Thoracic aorta (tissue), 2 donors: Measurements from ENCODE around the gene CTIF. TPM values are rescaled to one million over a fixed set of nuclear protein-coding genes. Genes with fewer than 3 reads are reported as not detected.

Experiments
- ATAC-seq: fragments of 150-250 bp; one replicate; pipeline ENCODE4 v1.8.0; 2017; ENCODE audit warnings: low read depth; ENCODE audit not compliant: insufficient number of reproducible peaks, low FRiP score
- DNase-seq: peaks from one replicate; pipeline ENCODE4 v3.0.0-alpha.2; 2020; ENCODE audit warnings: low spot score
- H3K27ac ChIP-seq, 2 donors: fragments of 200-600 bp; sonication (generic); 1 replicate in 1 of 2; 2 replicates in 1 of 2; pipeline ENCODE4 v1.5.1; 2016; ENCODE audit warnings: mild to moderate bottlenecking in 2 of 2, moderate library complexity in 2 of 2
- H3K27me3 ChIP-seq: fragments of 200-600 bp; sonication (generic); replicated peaks from 2 replicates; pipeline ENCODE4 v1.6.0; 2016; ENCODE audit warnings: mild to moderate bottlenecking; ENCODE audit not compliant: insufficient read depth
- H3K36me3 ChIP-seq: fragments of 200-600 bp; sonication (generic); one replicate; pipeline ENCODE4 v1.5.1; 2016
- H3K4me1 ChIP-seq, 2 donors: fragments of 200-600 bp; sonication (generic); 1 replicate in 1 of 2; 2 replicates in 1 of 2; pipeline versions ENCODE4 v1.5.1 to v1.6.0; 2016; ENCODE audit warnings: low read depth in 2 of 2, mild to moderate bottlenecking in 1 of 2; ENCODE audit not compliant: control insufficient read depth in 1 of 2
- H3K4me3 ChIP-seq: fragments of 200-600 bp; sonication (generic); 2 replicates; pipeline ENCODE4 v1.5.1; 2016; ENCODE audit warnings: mild to moderate bottlenecking
- H3K9me3 ChIP-seq: fragments of 200-600 bp; sonication (generic); 2 replicates; pipeline ENCODE4 v1.5.1; 2016
- total RNA-seq, 2 donors: library from RNA; depleted of rRNA; stranded (reverse); fragments of >200 nt; gene quantifications; one replicate each; pipeline versions ENCODE4 v1.1.0 to v1.2.3, GENCODE V29; 2016
- TF ChIP-seq, protein P1 (sequence below): fragments of 200-600 bp; sonication (generic); IDR thresholded peaks from one replicate; pipeline ENCODE4 v1.5.1; 2019; ENCODE audit warnings: antibody characterized with exemption

Gene CTIF
- total RNA-seq, 2 donors from 2014 or later = 63.3 to 125 TPM

DNA sequence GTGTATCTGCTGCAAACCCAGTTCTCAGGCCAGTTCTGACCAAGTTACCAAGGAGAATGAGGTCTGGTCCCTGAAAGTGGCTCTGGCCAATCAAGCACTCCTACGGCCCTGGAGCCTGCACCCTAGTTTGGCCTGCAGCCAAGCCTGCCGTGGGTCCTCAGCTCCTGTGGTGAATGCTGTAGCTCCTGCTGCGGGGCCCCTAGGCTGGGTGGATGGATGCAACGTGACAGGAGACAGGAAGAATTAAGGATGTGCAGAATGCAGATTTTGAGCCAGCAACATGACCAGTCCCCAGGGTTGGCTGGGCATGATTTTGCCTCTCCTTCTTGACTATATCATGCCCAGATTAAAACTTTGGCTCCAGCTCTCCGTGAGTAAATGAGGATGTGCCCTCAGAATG is 314.8 kb downstream of the CTIF start:
- H3K27me3 ChIP-seq = no peaks in the 10 kb centered on the region
- H3K4me3 ChIP-seq = no peak overlapping the region
- H3K4me1 ChIP-seq = peaks cover 19 to 54% of the 10 kb centered on the region in 2 donors
- no peaks in the 10 kb centered on the region for H3K9me3 ChIP-seq
- ATAC-seq (no peak), DNase-seq (no peak)
- TF ChIP-seq, protein P1, sequence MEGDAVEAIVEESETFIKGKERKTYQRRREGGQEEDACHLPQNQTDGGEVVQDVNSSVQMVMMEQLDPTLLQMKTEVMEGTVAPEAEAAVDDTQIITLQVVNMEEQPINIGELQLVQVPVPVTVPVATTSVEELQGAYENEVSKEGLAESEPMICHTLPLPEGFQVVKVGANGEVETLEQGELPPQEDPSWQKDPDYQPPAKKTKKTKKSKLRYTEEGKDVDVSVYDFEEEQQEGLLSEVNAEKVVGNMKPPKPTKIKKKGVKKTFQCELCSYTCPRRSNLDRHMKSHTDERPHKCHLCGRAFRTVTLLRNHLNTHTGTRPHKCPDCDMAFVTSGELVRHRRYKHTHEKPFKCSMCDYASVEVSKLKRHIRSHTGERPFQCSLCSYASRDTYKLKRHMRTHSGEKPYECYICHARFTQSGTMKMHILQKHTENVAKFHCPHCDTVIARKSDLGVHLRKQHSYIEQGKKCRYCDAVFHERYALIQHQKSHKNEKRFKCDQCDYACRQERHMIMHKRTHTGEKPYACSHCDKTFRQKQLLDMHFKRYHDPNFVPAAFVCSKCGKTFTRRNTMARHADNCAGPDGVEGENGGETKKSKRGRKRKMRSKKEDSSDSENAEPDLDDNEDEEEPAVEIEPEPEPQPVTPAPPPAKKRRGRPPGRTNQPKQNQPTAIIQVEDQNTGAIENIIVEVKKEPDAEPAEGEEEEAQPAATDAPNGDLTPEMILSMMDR = no peak
- no peaks in the 10 kb centered on the region for H3K36me3 ChIP-seq
- no peak overlapping the region for H3K27ac ChIP-seq

DNA sequence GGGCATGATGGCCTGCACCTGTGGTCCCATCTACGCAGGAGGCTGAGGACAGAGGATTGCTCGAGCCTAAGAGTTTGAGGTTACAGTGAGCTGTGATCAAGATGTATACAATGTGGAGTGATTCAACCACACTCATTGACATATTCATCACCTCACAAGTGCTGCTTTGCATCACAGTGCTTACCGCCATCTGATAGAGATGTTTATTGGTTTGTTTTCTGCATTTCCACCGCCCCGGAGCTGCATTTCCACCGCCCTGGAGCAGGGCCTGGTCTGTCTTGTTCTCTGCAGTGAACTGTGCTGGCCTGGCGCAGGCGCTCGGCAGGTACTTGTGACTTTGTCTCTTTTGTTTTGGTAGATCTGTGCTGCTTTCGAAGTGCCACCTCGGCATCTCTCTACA is 315.9 kb downstream of the CTIF start:
- Histone ChIP-seq H3K4me1 (peaks cover 17 to 45% of the 10 kb centered on the region in 2 donors), H3K4me3 (no peak overlapping the region), H3K27me3 (no peaks in the 10 kb centered on the region), H3K36me3 (peaks cover 1% of the 10 kb centered on the region), H3K27ac (no peak overlapping the region), H3K9me3 (no peaks in the 10 kb centered on the region)
- ATAC-seq = no peak
- no peak for DNase-seq
- TF ChIP-seq, protein P1 = no peak

DNA sequence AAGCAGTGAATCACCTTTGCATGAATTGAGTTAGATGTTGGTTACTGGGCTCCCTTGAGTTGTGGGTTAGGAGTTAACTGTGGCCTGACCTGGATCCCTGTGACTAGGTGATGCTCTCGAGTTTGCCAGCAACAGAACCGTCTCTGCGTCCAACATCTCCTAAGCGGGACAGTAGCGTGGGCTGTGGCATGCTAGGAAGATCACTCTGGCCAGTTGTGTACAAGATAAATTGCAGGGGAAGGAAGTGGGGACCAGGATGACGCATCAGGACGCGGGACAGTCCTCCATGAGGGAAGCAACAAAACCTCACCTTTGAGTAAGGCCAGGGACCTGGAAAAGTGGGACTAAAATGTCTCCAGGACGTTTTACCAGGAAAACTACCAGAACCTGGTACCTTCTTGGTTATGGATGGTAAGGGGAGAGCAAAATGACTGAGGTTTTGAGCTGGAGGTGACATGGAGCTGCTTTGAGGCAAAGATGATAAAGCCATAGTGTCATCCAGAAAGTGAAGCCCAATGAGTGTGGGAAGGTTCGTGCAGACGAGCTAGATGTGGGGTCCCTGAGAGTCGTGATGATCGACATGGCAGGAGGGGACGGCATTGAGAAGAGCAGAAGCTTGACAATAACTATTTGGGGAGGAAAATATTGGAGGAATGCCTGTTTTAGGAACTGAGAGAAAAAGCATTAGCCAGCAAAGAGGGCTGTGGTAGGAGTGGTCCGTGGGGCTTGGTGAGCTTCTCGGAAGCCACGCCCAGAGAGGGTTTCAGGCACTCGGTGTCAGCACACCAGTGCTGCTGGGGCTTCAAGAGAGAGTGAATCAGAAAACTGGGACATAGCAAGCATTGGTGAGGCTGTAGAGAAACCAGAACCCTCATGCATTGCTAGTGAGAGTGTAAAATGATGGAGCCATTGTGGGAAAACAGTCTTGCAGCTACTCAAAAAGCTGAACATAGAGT is 316.9 kb downstream of the CTIF start:
- TF ChIP-seq, protein P1 = no peak
- Histone ChIP-seq H3K4me3 (no peak overlapping the region), H3K4me1 (peaks cover 12 to 36% of the 10 kb centered on the region in 2 donors), H3K27ac (no peak overlapping the region), H3K9me3 (no peaks in the 10 kb centered on the region), H3K36me3 (peaks cover 9% of the 10 kb centered on the region), H3K27me3 (no peaks in the 10 kb centered on the region)
- no peak for ATAC-seq
- DNase-seq = no peak

DNA sequence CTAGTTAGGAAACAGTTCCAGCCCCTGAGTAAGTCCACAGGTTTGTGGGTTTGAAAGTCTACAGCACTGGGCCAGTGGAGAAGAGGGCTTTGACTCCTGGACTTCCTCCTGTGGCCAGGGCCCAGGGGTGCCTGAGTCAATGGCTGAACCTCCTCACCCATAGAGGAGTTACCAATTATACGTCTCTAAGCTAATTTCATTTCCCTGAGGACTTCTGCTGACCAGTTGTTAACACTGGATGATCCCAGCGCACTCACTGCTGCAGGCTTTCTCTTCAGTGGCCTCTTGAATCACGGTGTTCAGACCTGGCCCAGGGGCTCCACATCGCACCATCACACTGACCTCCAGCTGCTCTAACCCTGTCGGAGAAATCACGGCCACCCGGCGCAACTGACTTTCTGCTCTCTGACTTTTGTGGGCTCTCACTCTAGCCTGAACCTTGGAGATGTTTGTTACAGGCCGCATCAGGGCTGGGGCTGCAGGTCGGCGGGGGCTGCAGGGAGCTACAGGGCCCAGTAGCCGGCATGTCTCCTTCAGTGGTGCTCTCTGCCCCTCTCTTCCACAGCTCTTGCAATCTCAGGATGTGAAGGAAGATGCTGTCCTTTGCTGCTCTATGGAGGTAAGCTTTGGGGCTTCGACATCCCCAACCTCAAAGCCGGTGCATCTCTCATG is 318.3 kb downstream of the CTIF start:
- Histone ChIP-seq H3K4me1 (peaks cover 0 to 24% of the 10 kb centered on the region in 2 donors), H3K27me3 (no peaks in the 10 kb centered on the region), H3K9me3 (no peaks in the 10 kb centered on the region), H3K36me3 (peaks cover 11% of the 10 kb centered on the region), H3K27ac (no peak overlapping the region), H3K4me3 (no peak overlapping the region)
- ATAC-seq = no peak
- TF ChIP-seq, protein P1 = no peak
- DNase-seq = no peak

DNA sequence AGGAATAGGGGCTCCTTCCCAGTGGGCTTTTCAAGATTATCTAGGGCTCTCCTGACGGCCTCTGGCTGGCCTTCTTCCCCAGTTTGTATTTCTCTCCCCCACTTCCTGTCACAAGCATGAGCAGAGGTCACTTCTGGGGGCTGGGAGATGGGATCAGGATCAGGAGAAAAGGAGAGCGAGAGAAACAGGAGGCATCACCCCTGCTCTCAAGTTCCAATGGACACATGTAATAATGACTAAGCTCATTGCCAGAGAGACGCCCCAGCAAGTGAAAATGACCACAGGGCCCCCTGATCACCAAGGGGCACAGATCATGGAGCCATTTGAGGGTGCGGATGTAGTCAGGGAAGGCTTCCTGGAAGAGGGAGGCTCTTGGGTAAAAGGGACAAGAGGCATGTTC is 319.8 kb downstream of the CTIF start:
- peaks cover 0 to 25% of the 10 kb centered on the region in 2 donors for H3K4me1 ChIP-seq
- H3K27ac ChIP-seq = no peak overlapping the region
- ATAC-seq (no peak), DNase-seq (no peak)
- peaks cover 14% of the 10 kb centered on the region for H3K36me3 ChIP-seq
- TF ChIP-seq, protein P1 = no peak
- no peak overlapping the region for H3K4me3 ChIP-seq
- no peaks in the 10 kb centered on the region for H3K27me3 ChIP-seq
- H3K9me3 ChIP-seq = no peaks in the 10 kb centered on the region
